ENCODE results near the gene CUBN. TPM values are rescaled to one million over a fixed set of nuclear protein-coding genes. Genes with fewer than 3 reads are reported as not detected.
A peak's percentile ranks its signal among the peaks of the same experiment; 100 is the strongest.
"Not testable (repeated sequence)": the region's sequence is repeated elsewhere in the genome, so short reads cannot be mapped to it uniquely, and the experiment has no call there.

Gene CUBN
- polyA plus RNA-seq, 5 donors: 2.1 to 6.2 (median 3.4) TPM

DNA sequence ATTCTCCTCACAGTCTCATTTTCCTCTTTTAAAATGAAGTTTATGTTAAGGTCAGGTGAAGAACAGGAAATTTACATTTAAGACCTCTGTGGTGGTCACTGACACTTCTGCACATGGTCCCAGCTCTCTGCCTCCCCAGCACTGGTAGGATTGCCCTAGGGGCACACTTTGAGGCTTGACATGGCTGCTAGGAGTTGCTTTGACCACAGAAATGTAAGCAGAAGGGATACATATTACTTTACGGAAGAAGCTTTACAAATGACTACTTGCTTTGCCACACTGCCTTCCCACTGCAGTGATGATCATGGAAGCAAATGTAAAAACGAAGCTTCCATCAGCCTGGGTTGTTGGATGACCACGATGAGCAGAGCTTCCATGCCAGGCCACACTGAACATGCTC lies 259.3 kb downstream of the CUBN start:
- no peak for DNase-seq

DNA sequence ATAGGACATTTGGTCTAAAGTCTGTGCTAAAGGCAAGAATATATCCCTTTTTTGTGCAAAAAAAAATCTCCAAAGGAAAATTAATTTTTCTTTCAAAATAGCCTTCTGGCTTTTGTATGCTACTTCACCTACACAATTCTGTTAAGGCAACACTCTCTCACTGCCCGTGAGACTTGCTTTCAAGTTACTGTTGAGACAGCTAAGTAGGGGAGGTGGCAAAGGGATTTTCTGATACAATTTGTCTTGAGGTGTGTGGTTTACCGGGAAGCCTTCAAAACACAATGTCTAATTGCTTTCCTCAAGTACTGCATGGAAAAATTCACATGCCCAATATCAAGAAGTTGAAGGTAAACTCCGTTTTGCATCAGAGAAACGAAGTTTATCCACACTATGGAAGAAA lies 261.6 kb downstream of the CUBN start:
- no peak for DNase-seq

DNA sequence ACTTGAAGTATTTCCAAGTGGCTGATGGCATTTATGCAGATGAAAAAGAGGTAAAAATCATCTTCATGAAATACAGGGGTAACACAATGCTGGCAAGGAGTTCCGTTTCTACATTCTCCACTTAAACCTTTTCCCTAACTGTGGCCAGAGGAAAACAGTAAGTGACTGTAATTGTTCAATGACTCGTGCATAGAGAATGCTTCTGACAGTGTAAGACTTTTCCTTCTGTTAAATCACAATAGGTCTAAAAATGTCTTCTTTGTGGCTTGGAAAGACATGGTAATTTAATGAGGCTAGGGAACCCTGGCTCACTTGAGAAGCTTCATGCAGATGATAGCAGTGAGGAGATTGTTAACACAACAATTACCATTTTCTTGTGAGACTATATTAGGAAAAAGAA lies 262.1 kb downstream of the CUBN start:
- DNase-seq: no peak

DNA sequence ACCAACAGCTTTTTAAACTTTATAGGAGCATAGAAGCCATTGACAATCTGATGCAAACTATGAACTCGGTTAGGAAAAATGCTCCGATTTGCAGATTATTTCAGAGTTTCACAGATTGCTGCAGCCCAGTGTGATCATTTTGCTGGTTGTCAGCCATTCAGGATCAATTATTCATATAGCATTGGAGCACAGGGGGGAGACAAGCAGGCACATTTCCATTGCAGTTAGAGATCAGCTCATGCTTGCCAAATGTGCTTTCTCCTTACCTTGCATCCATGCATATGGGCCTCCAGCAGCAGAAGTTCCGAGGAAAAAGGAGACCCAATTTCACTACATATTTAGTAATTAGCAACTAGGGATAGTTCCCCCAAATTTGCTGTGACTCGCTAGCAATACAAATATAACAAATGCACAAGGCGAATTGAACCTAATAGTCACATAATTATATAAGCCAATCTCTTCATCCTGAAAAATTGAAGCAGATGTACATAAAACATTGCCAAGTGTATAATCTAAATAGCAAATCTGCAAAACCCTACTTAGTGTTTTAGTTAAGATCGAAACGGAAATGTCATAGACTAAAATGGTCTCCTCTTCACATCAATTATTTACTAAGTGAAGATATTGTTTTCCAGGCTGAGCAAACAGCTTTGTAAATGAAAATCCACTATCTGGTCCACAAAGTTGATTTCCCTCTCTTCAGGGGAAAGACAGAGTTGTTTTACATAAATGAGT lies 262.9 kb downstream of the CUBN start:
- no peak for DNase-seq

DNA sequence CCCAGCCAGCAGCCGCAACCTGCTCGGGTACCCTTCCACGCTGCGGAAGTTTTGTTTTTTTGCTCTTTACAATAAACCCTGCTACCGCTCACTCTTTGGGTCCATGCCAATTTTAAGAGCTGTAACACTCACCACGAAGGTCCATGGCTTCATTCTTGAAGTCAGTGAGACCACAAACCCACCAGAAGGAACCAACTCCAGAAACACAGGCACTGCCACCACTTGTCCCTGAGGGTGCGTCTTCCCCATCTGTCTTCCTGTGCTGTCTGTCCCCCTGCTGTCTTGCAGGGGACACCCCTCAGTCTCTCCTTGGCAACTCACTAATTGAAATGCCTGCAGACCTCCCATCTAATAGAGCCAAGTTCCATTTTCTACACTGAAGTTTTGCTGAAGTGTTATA lies 263.8 kb downstream of the CUBN start:
- no peak for DNase-seq

DNA sequence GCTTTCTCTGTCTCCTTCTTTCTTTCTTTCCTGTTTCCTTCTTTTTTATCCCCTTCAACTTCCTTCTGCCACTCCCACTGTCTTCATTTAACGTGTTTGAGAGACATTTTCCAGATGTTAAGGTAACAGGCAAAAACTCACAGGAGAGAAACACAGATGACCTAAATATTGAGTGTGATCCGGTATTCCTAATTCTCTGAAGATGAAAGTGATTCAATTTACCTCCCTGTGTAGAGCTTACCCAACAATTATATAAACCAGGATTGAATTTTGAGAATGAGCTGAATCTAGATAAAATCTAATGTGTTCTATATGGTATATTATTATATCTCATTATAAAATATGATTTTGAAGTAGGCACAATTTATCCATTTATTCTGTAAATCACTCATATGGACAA lies 265.8 kb downstream of the CUBN start:
- DNase-seq: no peak

DNA sequence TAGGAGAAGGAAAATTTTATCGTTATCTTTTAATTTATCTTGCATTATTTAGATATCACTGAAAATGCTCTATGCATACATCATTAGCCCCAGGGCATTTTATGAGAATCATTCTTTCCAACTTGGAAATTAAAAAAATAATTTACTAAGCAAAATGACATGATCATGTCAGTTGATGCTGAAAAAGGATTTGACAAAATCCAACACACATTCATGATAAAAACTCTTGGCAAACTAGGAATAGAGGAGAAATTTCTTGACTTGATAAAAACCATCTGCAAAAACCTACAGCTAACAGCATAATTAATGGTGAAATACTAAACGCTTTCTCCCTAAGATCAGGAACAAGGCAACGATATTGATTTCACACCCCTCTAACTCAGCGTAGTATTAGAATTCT lies 272.2 kb downstream of the CUBN start:
- no peak for DNase-seq

DNA sequence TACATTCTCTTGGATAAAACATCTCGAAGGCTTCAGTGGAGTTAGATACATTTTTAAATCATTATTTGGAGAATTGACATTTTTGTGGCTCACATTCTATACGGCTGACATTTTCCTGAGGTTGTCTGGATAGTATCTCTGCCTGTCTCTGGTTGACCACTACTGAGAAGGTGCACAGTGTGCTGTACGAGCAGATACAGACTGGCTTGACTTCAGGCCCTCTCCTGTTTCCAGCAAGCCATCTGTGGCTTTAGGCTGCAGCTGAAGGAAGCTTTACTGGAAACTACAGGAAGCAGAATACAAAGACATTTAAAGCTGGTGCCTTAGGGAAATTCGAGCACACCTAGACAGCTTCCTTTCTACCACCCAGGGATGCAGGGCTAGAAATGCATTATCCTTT lies 273.0 kb downstream of the CUBN start:
- no peak for DNase-seq

DNA sequence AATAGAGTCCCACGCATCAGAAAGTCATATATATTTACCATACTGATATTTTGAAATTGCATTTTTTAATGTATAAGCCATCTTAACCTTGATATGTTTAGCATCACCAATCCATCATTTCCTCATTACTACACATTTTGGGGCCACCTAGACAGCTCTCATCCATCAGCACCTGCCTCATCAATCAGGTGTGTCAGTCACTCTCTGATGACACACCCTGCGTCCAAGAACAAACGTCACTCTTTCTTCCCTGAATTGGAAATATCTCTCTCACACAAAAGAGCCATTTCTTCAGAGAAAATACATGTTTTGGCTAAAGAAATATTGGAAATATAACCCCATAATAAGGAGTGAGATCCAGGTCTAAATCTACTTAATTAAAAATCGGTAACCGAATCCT lies 273.5 kb downstream of the CUBN start:
- DNase-seq: no peak

DNA sequence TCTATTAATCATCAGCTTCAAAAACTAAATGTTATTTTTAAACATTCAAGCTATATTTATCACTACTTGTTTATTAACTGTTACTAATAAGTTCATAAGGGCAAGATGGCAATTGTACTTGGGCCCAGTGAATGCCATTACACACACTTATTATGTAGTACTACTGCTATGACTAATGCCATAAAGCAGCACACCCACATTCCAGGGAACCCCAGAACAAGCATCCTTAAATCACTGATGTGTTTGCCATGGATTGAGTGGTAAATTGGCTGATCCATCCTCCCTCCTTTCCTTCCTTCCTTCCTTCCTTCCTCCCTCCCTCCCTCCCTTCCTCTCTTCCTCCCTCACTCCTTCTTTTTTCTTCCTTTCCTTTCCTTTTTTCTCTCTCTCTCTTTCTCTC lies 275.0 kb downstream of the CUBN start:
- DNase-seq: no peak

DNA sequence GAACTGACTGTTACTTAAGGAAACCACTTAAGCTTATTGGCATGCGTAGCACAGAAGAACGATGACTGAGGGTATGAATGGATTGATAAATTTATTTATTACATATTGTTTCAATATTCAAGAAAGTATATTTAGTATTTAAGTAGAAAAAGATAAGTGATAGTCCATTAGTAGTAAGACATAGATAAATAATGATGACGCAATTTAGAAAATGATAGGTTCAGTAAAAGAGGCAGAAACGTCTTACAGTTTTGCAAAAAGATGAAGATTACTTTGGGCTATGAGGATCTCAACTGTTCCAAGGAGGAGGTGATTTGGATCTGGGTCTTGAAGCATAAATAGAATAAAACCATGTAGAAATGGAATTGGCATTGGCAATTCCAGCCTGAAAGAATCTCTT lies 275.8 kb downstream of the CUBN start:
- no peak for DNase-seq

DNA sequence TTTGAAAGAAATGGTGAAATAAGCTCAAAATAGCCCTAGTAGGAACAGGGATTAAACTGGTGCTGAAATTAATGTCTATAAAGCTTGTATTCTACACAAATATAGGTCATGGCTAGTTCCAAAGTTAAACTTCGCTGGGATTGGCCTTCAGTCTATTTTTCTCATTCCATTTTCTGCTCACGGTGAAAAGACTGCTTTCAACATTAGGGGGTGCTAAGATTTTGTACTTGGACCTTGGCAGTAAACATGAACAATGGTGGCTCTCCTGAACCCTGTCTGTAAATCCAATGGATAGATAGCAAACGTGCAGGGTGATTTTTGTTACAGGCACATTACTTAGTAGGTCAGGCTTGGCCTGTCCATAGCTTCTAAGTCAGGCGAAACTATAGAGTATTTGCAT lies 276.4 kb downstream of the CUBN start:
- no peak for DNase-seq

DNA sequence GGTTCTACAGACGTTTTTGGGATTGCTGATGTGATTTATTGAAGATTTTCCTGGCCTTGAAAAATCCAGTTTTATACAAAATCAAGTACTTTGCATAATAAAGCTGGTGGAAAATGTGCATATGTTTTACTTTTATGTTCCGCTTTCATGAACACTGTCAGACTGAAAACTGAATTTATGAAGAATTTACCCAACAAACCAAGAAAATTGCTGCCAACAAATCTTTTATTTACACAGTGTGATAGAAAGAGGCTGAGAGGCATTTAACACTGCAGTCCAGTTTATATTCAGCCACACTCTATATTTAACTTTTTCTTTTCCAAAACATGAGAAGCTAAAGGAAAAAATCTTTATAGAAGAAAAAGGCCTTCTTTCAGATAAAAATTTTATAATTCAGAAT lies 277.0 kb downstream of the CUBN start:
- DNase-seq: no peak

DNA sequence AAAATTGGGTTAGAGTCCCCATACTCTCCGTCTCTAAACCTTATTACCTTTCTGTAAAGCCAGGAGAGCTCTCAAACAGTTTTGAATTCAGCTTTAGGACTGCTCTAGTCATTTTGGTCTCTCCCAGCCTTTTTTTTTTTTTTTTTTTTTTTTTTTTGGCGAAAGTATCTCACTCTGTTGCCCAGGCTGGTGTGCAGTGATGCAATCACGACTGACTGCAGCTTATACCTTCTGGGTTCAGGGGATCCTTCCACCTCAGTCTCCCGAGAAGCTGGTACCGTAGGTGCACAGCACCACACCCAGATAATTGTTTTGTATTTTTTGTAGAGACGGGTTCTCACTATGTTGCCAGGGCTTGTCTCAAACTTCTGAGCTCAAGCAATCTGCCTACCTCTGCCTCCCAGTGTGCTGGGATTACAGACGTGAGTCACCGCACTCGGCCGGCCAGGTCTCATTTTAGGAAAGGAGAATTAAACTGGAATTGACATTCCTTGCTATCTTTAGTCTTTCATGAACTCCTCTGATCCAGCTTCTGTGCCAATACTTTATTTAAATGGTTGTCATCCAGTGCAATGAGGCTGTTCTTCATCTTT lies 281.0 kb downstream of the CUBN start:
- no peak for DNase-seq

DNA sequence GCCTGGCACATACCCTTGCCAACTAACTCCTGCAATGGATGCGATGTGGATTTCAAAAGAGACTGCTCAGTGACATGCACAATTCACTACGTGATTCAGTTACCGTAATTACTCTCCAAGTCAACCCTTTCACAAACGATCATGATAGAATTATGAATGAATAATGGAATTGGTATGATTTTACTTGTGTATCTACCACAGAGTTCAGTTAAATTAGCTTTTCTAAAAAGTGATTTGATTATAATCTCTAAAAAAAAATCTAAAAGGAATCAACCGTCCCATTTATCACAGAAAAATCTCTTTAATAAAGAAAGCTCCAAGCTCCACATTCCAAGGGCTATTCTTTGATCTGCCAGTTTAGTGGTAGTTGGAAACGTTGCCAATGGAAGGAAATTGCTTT lies 282.0 kb downstream of the CUBN start:
- no peak for DNase-seq

DNA sequence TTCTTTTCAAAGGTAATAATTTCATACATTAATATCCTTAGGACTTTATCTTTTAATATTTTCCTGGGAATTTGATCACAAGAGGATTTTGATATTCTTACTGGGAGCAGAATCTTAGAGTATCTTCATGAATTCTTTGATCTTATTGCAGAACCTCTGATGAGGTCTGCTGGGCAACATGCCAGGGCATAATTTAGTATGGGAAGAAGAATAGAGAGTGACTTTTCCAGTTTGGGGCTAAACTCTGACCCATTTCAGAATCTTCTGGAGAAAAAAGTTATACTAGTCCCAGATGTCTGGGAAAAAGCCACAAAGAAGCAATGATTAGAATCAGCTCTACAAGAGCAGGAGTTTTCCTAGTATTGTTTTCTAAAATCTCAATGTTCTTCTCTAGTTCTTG lies 284.4 kb downstream of the CUBN start:
- no peak for DNase-seq

DNA sequence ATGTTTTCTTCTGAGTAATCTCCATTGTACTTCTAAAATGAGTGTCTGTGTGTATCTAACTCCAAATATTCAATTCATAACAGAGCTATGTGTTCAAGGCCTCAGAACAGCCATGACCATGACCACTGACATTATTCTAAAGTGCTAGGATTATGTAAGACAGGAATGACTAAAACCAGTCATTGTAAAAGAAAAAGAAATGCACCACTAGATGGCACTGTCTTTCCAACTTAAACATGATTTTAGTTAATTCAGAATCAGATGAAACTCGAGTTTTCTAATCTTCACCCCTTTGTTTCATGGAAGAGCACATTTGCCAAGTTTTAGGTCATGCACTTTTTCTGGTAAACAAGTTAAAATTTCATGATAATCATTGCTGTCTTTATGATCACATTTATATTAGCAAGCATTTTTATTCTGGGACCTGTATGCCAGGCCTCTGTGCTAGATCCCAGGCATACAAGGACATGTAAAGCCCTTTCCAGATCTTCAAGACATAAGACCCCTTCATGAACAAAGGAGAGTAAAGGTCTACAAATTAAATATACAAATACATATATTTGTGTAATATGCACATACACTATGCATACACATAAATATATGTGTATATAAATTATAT lies 286.2 kb downstream of the CUBN start:
- DNase-seq: peak in 1 of 2 donors; percentile 78

DNA sequence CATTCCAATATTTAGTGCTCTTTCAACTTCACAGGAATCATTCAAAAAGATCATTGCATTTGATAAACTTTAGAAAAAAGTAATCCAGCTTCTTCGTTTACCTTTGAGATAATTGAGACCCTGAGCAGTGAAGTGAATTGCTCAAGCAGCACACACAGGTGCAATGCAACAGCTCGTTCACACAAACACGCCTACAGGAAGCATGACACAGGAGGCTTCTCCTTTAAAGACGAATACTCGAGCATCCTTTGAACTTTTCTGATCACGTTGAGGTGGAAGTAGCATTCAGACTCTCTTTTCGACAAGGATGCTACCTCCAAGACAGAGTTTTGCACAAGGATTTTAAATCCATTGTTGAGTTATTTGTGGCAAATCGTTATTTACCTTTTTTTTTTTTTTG lies 294.4 kb downstream of the CUBN start:
- DNase-seq: no peak

DNA sequence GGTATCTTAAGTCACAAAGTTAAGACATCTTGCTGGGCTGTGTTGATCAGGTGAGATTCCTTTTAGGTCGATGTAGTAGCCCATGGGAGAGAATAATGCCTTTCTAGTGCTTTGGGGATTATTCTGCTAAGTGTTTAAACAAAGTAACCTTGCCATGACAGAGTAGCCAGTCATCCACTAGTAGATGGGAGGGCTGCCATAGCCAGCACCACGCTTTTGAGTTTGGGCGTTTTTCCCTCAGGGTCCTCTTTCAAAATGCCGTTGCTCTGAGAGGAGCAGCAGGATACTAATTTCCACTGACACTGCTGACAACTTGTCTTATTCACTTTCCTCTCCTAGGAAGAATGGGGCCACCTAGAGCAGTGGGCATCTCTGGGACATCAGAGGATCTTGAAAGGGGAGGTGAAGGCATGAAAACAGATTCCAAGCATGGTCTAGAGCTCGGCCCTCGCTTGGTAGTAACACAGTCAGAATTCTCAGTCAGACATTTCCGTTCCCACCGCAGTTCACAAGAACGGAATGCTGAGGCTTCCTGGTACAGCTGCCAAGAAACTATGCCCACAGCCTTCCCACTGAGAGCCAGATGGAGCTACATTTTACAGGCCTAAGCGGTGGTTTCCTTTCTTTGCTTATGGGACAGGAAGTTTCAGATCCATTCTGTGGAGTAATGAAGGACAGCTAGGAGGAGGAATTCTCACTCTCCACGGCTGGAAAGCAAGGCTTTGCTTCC lies 297.1 kb downstream of the CUBN start:
- DNase-seq: no peak

DNA sequence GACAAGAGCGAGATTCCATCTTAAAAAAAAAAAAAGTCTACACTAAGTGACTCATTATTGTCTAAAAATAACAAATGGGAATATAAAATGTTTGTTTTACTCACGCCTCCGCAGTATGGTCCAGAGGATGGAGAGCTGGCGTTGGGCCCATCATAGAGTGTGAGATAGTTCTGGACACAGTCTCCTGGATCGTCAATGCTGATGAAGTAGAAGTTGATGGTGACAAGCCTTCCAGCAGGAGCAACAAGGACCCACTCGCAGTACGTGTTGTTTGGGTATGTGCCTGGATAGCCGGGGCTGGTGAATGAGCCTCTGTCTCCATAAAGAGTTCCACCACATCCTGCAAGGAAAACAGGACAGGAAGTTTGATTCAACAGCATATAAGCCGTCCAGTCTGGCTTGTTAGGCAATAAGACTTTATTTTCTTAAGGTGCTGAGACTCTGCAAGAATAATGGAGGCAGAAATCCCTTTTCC lies 300.9 kb downstream of the CUBN start:
- DNase-seq: no peak

DNA sequence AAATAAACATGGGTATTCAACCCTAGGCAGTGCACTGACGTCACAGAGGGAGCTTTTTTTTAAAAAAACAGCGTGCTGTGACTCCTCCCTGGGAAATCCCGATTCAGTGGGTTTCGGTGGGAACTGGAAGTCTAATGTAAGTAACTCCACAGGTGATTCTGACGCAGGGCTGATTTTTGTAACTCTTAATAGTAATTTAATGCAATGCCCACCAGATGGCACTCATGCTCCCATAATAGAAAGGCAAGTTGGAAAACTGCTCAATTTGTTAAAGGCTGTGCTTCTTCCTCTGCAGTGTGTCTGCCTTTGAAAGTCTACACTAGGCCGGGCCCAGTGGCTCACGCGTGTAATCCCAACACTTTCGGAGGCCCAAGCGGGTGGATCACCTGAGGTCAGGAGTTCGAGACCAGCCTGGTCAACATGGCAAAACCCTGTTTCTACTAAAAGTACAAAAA lies 301.5 kb downstream of the CUBN start:
- peak in 1 of 2 donors; percentile 70 for DNase-seq

DNA sequence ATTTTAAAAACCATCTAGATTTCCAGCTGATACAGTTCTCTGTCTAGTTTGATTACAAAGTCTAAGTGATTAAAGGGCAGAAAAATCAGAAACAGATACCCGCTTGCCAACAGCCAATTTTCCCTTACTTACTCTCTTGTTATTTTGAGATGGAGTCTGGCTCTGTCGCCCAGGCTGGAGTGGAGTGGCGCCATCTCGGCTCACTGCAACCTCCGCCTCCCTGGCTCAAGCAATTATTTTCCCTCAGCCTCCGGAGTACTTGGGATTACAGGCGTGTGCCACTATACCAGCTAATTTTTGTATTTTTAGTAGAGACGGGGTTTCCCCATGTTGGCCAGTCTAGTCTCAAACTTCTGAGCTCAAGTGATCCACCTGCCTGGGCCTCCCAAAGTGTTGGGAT lies 302.1 kb downstream of the CUBN start:
- not testable (repeated sequence) for DNase-seq

All from right lung (tissue), 5 donors.